K562 (cell line): ENCODE results near the gene SIGLEC15. TPM values are rescaled to one million over a fixed set of nuclear protein-coding genes. Genes with fewer than 3 reads are reported as not detected.

Source experiments
- EHMT2 ChIP-seq: fragments of 450-650 bp; IDR thresholded peaks from 2 replicates; pipeline ENCODE4 v1.6.1; 2018; ENCODE audit warnings: antibody characterized with exemption
- ZBTB17 ChIP-seq: fragments of 450-650 bp; formaldehyde crosslinking; IDR thresholded peaks from 2 replicates; pipeline ENCODE4 v1.4.0; 2020; ENCODE audit warnings: mild to moderate bottlenecking
- ZNF143 ChIP-seq: sonication (generic); formaldehyde crosslinking; IDR thresholded peaks from 2 replicates; pipeline ENCODE4 v1.9.0; 2022; ENCODE audit warnings: mild to moderate bottlenecking, missing genetic modification reagents
- polyA plus RNA-seq, 8 experiments: library from polyadenylated mRNA; depleted of rRNA in 4 of 8; stranded (reverse) in 5 of 8; unstranded in 3 of 8; fragments of >200 nt; fragmentation: Nextera tagmentation in 2 of 8; fragmentation: Illumina TruSeq in 1 of 8; extraction: Ambion mirVana in 2 of 8; extraction: Trizol in 1 of 8; gene quantifications; 2 replicates each; pipeline versions ENCODE4 v1.2.1 to v1.2.3, GENCODE V29; 2011 to 2014; ENCODE audit warnings: inconsistent platforms in 1 of 8, missing spikeins in 1 of 8
- total RNA-seq, 7 experiments: library from RNA; depleted of rRNA in 6 of 7; stranded (reverse); fragments of >200 nt in 6 of 7; fragmentation: Illumina TruSeq in 2 of 7; extraction: Trizol in 2 of 7; gene quantifications; 2 replicates each; pipeline versions ENCODE4 v1.2.1 to v1.2.3, GENCODE V29; 2011 to 2021; ENCODE audit warnings: low replicate concordance in 1 of 7
- TF ChIP-seq, protein P1 (sequence below): fragments of 200-600 bp; sonication (generic); IDR thresholded peaks from one replicate; pipeline ENCODE4 v1.6.1; 2012; ENCODE audit warnings: mild to moderate bottlenecking, low read depth, low read length, inconsistent platforms
- TF ChIP-seq, protein P2 (sequence below): fragments of 250-450 bp; sonication (Bioruptor Pico); IDR thresholded peaks from 2 replicates; pipeline ENCODE4 v1.4.0; 2020; ENCODE audit warnings: mild to moderate bottlenecking
- TF ChIP-seq, protein P3 (sequence below): fragments of 450-650 bp; conservative IDR thresholded peaks from 2 replicates; pipeline ENCODE4 v1.6.1; 2016; ENCODE audit warnings: missing genetic modification characterization, low read depth, mild to moderate bottlenecking, missing compliant biosample characterization, moderate library complexity

The SIGLEC15 gene
- total and polyA plus RNA-seq, 9 of the 15 experiments (the other 6 are each of a cell fraction or from before 2014, with no cell fraction given): not detected

DNA sequence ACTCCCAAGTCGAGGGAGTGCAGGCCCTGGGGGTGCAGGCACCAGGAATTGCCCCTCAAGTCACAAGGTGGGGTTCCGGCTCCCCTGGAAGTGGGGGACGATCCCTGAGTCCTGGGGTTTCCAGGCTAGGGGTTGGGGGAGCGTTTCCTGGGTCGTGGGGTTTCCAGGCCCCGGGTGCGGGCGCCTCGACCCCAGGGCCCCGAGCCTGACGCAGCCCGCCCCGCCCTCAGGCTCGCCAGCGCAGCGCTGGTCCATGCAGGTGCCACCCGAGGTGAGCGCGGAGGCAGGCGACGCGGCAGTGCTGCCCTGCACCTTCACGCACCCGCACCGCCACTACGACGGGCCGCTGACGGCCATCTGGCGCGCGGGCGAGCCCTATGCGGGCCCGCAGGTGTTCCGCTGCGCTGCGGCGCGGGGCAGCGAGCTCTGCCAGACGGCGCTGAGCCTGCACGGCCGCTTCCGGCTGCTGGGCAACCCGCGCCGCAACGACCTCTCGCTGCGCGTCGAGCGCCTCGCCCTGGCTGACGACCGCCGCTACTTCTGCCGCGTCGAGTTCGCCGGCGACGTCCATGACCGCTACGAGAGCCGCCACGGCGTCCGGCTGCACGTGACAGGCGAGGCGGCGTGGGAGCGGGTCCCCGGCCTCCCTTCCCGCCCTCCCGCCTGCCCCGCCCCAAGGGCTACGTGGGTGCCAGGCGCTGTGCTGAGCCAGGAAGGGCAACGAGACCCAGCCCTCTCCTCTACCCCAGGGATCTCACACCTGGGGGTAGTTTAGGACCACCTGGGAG, 12.0 kb downstream of the SIGLEC15 start (continued):
- TF ChIP-seq, protein P1, sequence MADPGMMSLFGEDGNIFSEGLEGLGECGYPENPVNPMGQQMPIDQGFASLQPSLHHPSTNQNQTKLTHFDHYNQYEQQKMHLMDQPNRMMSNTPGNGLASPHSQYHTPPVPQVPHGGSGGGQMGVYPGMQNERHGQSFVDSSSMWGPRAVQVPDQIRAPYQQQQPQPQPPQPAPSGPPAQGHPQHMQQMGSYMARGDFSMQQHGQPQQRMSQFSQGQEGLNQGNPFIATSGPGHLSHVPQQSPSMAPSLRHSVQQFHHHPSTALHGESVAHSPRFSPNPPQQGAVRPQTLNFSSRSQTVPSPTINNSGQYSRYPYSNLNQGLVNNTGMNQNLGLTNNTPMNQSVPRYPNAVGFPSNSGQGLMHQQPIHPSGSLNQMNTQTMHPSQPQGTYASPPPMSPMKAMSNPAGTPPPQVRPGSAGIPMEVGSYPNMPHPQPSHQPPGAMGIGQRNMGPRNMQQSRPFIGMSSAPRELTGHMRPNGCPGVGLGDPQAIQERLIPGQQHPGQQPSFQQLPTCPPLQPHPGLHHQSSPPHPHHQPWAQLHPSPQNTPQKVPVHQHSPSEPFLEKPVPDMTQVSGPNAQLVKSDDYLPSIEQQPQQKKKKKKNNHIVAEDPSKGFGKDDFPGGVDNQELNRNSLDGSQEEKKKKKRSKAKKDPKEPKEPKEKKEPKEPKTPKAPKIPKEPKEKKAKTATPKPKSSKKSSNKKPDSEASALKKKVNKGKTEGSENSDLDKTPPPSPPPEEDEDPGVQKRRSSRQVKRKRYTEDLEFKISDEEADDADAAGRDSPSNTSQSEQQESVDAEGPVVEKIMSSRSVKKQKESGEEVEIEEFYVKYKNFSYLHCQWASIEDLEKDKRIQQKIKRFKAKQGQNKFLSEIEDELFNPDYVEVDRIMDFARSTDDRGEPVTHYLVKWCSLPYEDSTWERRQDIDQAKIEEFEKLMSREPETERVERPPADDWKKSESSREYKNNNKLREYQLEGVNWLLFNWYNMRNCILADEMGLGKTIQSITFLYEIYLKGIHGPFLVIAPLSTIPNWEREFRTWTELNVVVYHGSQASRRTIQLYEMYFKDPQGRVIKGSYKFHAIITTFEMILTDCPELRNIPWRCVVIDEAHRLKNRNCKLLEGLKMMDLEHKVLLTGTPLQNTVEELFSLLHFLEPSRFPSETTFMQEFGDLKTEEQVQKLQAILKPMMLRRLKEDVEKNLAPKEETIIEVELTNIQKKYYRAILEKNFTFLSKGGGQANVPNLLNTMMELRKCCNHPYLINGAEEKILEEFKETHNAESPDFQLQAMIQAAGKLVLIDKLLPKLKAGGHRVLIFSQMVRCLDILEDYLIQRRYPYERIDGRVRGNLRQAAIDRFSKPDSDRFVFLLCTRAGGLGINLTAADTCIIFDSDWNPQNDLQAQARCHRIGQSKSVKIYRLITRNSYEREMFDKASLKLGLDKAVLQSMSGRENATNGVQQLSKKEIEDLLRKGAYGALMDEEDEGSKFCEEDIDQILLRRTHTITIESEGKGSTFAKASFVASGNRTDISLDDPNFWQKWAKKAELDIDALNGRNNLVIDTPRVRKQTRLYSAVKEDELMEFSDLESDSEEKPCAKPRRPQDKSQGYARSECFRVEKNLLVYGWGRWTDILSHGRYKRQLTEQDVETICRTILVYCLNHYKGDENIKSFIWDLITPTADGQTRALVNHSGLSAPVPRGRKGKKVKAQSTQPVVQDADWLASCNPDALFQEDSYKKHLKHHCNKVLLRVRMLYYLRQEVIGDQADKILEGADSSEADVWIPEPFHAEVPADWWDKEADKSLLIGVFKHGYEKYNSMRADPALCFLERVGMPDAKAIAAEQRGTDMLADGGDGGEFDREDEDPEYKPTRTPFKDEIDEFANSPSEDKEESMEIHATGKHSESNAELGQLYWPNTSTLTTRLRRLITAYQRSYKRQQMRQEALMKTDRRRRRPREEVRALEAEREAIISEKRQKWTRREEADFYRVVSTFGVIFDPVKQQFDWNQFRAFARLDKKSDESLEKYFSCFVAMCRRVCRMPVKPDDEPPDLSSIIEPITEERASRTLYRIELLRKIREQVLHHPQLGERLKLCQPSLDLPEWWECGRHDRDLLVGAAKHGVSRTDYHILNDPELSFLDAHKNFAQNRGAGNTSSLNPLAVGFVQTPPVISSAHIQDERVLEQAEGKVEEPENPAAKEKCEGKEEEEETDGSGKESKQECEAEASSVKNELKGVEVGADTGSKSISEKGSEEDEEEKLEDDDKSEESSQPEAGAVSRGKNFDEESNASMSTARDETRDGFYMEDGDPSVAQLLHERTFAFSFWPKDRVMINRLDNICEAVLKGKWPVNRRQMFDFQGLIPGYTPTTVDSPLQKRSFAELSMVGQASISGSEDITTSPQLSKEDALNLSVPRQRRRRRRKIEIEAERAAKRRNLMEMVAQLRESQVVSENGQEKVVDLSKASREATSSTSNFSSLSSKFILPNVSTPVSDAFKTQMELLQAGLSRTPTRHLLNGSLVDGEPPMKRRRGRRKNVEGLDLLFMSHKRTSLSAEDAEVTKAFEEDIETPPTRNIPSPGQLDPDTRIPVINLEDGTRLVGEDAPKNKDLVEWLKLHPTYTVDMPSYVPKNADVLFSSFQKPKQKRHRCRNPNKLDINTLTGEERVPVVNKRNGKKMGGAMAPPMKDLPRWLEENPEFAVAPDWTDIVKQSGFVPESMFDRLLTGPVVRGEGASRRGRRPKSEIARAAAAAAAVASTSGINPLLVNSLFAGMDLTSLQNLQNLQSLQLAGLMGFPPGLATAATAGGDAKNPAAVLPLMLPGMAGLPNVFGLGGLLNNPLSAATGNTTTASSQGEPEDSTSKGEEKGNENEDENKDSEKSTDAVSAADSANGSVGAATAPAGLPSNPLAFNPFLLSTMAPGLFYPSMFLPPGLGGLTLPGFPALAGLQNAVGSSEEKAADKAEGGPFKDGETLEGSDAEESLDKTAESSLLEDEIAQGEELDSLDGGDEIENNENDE: no peak
- TF ChIP-seq, protein P2, sequence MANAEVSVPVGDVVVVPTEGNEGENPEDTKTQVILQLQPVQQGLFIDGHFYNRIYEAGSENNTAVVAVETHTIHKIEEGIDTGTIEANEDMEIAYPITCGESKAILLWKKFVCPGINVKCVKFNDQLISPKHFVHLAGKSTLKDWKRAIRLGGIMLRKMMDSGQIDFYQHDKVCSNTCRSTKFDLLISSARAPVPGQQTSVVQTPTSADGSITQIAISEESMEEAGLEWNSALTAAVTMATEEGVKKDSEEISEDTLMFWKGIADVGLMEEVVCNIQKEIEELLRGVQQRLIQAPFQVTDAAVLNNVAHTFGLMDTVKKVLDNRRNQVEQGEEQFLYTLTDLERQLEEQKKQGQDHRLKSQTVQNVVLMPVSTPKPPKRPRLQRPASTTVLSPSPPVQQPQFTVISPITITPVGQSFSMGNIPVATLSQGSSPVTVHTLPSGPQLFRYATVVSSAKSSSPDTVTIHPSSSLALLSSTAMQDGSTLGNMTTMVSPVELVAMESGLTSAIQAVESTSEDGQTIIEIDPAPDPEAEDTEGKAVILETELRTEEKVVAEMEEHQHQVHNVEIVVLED (CRISPR knock-in tag): no peak
- TF ChIP-seq ZBTB17 (CRISPR knock-in tag): no peak
- no peak for TF ChIP-seq EHMT2
- TF ChIP-seq, protein P3, sequence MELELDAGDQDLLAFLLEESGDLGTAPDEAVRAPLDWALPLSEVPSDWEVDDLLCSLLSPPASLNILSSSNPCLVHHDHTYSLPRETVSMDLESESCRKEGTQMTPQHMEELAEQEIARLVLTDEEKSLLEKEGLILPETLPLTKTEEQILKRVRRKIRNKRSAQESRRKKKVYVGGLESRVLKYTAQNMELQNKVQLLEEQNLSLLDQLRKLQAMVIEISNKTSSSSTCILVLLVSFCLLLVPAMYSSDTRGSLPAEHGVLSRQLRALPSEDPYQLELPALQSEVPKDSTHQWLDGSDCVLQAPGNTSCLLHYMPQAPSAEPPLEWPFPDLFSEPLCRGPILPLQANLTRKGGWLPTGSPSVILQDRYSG (tag): no peak
- TF ChIP-seq ZNF143 (CRISPR knock-in tag): no peak
